Transverse colon (tissue), 4 donors: ENCODE measurements around the gene NRG2. TPM values are rescaled to one million over a fixed set of nuclear protein-coding genes. Genes with fewer than 3 reads are reported as not detected.

Experiments used
- DNase-seq: peaks from one replicate; pipeline ENCODE4 v3.0.0-alpha.2; 2019
- H3K27ac ChIP-seq, 4 donors: fragments of 200-600 bp; sonication (generic); 2 replicates each; pipeline ENCODE4 v1.5.1; 2016 to 2018; ENCODE audit warnings: inconsistent platforms in 4 of 4
- H3K27me3 ChIP-seq: fragments of 200-600 bp; sonication (generic); 2 replicates; pipeline ENCODE4 v1.5.1; 2017; ENCODE audit warnings: inconsistent platforms
- H3K36me3 ChIP-seq, 4 donors: fragments of 200-600 bp; sonication (generic); 2 replicates each; pipeline ENCODE4 v1.5.1; 2017 to 2019; ENCODE audit warnings: inconsistent platforms in 4 of 4
- H3K4me1 ChIP-seq, 4 donors: fragments of 200-600 bp; sonication (generic); 2 replicates each; pipeline ENCODE4 v1.5.1; 2017 to 2020; ENCODE audit warnings: inconsistent platforms in 4 of 4
- H3K4me3 ChIP-seq, 4 donors: fragments of 200-600 bp; sonication (generic); 1 replicate in 1 of 4; 2 replicates in 3 of 4; pipeline versions ENCODE4 v1.5.1 to v1.6.1; 2017 to 2019; ENCODE audit warnings: inconsistent platforms in 4 of 4
- H3K9me3 ChIP-seq, 2 donors: fragments of 200-600 bp; sonication (generic); 2 replicates each; pipeline ENCODE4 v1.5.1; 2017 to 2019; ENCODE audit warnings: inconsistent platforms in 2 of 2
- EP300 ChIP-seq: sonication (generic); formaldehyde crosslinking; IDR thresholded peaks from one replicate; pipeline ENCODE4 v1.6.1; 2017; ENCODE audit warnings: antibody characterized with exemption, low read depth
- POLR2A ChIP-seq: fragments of 450-650 bp; IDR thresholded peaks from one replicate; pipeline ENCODE4 v1.6.1; 2016; ENCODE audit warnings: antibody characterized with exemption, mild to moderate bottlenecking, moderate library complexity
- POLR2AphosphoS5 ChIP-seq, 3 donors: sonication (generic); formaldehyde crosslinking; IDR thresholded peaks; one replicate each; pipeline ENCODE4 v1.6.1; 2016; ENCODE audit warnings: antibody characterized with exemption in 3 of 3
- WGBS, 2 donors: methylation state at CpG; one replicate each; pipeline ENCODE4 v1.1.5; 2018; ENCODE audit warnings: low coverage in 1 of 2; 5-methylcytosine and 5-hydroxymethylcytosine counted together
- in situ Hi-C, 4 donors: fragments of 200-750 bp; cut with MboI; loops; one replicate each; pipeline versions ENCODE4 v1.15.0 to v1.15.1; 2017; ENCODE audit warnings: low sequenced_read_pairs in 3 of 4, low pct_ligation_motif_present in 1 of 4, low pct_unique_long_range_greater_than_20kb in 1 of 4
- intact Hi-C: fragments of 100-400 bp; cut with DNase I; formaldehyde crosslinking; loops from one replicate; pipeline ENCODE4 v1.15.1; 2023; ENCODE audit warnings: low total_unique reads
- total RNA-seq, 4 donors: library from RNA; depleted of rRNA; stranded (reverse); fragments of >200 nt; gene quantifications; one replicate each; pipeline ENCODE4 v1.1.0, GENCODE V29; 2016
- TF ChIP-seq, protein P1 (sequence below), 5 experiments: fragments of 200-600 bp in 3 of 5; fragments of 450-650 bp in 2 of 5; sonication (generic) in 3 of 5; IDR thresholded peaks; 1 replicate in 2 of 5; 2 replicates in 3 of 5; pipeline ENCODE4 v1.5.1; 2016 to 2017; ENCODE audit warnings: antibody characterized with exemption in 5 of 5, inconsistent platforms in 3 of 5, mild to moderate bottlenecking in 2 of 5, moderate library complexity in 1 of 5

The NRG2 gene
- total RNA-seq, 4 donors from 2014 or later: 0.68 to 12.3 (median 0.95) TPM; not detected in 1

DNA sequence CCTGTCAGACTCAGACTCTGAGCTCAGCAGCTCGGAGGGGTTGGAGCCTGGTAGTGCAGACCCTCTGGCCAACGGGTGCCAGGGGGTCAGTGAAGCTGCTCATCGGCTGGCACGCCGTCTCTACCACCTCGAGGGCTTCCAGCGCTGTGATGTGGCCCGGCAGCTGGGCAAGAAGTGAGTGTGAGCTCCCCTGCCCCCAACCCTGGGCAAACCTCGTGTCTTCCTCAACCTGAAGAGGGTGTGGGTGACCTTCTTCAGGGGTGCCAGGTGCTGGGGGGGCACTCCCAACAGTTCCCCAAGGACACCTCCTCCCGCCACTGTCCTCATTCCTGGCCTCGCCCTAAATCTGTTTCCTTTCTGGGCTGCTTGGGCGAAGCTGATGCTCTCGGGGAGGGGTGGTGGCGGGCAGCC is 228.9 kb downstream of the NRG2 start:
- Histone ChIP-seq H3K9me3 (no peaks in the 10 kb centered on the region), H3K27ac (no peak overlapping the region), H3K27me3 (peaks cover under 1% of the 10 kb centered on the region), H3K4me3 (no peak overlapping the region), H3K36me3 (no peaks in the 10 kb centered on the region), H3K4me1 (no peaks in the 10 kb centered on the region)
- WGBS, 2 donors: 76% methylated on average over 14 of the region's 14 CpGs; no CpG with 5 or more reads in 1 of the 2 donors
- no peak for DNase-seq
- no peak for TF ChIP-seq POLR2AphosphoS5 (IDR thresholded peaks at IDR 0.05)
- no peak for TF ChIP-seq POLR2A
- no peak for TF ChIP-seq EP300
- TF ChIP-seq, protein P1, sequence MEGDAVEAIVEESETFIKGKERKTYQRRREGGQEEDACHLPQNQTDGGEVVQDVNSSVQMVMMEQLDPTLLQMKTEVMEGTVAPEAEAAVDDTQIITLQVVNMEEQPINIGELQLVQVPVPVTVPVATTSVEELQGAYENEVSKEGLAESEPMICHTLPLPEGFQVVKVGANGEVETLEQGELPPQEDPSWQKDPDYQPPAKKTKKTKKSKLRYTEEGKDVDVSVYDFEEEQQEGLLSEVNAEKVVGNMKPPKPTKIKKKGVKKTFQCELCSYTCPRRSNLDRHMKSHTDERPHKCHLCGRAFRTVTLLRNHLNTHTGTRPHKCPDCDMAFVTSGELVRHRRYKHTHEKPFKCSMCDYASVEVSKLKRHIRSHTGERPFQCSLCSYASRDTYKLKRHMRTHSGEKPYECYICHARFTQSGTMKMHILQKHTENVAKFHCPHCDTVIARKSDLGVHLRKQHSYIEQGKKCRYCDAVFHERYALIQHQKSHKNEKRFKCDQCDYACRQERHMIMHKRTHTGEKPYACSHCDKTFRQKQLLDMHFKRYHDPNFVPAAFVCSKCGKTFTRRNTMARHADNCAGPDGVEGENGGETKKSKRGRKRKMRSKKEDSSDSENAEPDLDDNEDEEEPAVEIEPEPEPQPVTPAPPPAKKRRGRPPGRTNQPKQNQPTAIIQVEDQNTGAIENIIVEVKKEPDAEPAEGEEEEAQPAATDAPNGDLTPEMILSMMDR (IDR thresholded peaks at IDR 0.05): no peak
- in situ Hi-C loops: no loop called here
- intact Hi-C loops: no loop called here

DNA sequence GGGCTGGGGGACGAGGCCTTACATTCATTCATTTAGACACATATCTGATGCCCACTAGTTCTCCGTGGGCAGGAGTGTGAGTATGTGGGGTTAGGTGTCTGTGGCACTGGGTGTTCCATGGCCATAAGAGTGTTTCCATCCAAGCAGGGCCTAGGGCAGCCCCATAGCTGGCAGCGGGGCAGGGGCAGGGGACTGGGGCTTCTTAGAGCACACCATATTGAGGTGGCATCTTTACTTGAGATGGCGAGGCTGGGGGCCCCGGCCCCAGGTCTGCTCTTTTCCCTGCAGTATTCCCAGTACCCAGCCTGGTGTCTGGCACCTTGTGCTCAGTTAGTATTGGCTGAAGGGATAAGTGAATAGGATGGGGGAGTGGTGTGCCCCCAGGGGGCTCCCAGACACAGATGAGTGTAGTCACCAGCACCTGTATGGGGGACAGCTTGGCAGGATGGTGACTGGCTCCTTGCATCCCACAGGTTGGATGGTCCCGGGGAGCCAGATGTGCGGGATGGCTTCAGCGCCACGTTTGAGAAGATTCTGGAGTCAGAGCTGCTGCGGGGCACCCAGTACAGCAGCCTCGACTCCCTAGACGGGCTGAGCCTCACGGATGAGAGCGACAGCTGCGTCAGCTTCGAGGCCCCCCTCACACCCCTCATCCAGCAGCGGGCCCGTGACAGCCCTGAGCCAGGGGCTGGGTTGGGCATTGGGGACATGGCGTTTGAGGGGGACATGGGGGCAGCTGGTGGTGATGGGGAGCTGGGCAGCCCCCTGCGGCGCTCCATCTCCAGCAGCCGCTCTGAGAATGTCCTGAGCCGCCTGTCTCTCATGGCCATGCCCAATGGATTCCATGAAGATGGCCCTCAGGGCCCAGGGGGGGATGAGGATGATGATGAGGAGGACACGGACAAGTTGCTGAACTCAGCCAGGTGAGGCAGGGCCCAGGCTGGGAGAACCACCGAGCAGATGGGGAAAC is 230.0 kb downstream of the NRG2 start:
- H3K36me3 ChIP-seq: no peaks in the 10 kb centered on the region
- TF ChIP-seq, protein P1 (IDR thresholded peaks at IDR 0.05): no peak
- TF ChIP-seq POLR2AphosphoS5 (IDR thresholded peaks at IDR 0.05) (no peak), EP300 (no peak), POLR2A (no peak)
- DNase-seq: no peak
- H3K27ac ChIP-seq: no peak overlapping the region
- in situ Hi-C loops: no loop called here
- H3K4me3 ChIP-seq: no peak overlapping the region
- H3K27me3 ChIP-seq: peaks cover 9% of the 10 kb centered on the region
- H3K4me1 ChIP-seq: no peaks in the 10 kb centered on the region
- WGBS, 2 donors: 60 to 90% methylated on average over 2 to 25 of the region's 25 CpGs
- intact Hi-C loops: loop anchor here (2.0 kb wide), 1 partner anchor 30 kb away; no protein-coding TSS in a partner anchor
- H3K9me3 ChIP-seq: no peaks in the 10 kb centered on the region

DNA sequence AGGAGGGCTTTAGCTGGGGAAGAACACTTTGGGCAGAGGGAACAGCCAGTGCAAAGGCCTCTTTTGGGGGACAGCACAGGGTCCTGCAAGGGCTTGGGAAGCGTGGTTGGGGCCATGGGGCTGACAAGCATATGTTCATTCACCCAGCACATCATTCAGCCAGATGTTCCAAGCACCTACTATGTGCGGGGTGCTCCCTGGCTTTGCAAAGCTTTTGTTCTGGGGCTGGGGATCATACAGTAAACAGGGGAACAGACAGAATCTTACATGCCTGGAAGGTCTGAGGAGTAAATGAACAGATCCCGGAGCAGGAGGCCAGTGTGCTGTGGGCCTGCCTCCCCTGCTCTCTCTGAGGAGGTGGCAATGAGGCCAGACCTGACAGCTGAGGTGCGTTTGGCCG is 230.8 kb downstream of the NRG2 start:
- Histone ChIP-seq H3K27ac (no peak overlapping the region), H3K9me3 (no peaks in the 10 kb centered on the region), H3K4me3 (no peak overlapping the region), H3K4me1 (no peaks in the 10 kb centered on the region), H3K36me3 (no peaks in the 10 kb centered on the region), H3K27me3 (peaks cover 9% of the 10 kb centered on the region)
- intact Hi-C loops (loop anchor here (2.0 kb wide), 1 partner anchor 30 kb away; no protein-coding TSS in a partner anchor), in situ Hi-C loops (no loop called here)
- WGBS, 2 donors: 80% methylated on average over 5 of the region's 5 CpGs; no CpG with 5 or more reads in 1 of the 2 donors
- DNase-seq: no peak
- no peak for TF ChIP-seq POLR2A
- no peak for TF ChIP-seq POLR2AphosphoS5 (IDR thresholded peaks at IDR 0.05)
- TF ChIP-seq, protein P1 (IDR thresholded peaks at IDR 0.05): no peak
- no peak for TF ChIP-seq EP300

DNA sequence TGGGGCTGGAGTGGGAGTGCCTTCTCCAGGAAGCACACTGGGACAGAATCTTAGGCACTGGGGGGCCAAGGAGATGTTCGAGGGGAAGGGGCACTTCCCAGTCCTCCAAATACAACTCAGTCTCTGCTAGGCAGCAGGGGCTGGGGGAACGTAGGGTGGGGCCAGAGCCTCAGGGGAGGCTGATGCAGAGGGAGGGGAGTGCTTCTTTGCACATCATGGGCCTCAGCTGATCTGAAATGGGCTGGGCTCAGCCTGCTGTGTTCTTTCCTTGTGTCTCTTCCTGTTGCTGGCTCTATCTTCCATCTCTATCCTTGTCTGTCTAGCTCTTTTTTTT is 231.9 kb downstream of the NRG2 start:
- intact Hi-C loops: no loop called here
- Histone ChIP-seq H3K4me3 (no peak overlapping the region), H3K27ac (no peak overlapping the region), H3K4me1 (no peaks in the 10 kb centered on the region), H3K9me3 (no peaks in the 10 kb centered on the region), H3K27me3 (peaks cover 9% of the 10 kb centered on the region), H3K36me3 (no peaks in the 10 kb centered on the region)
- WGBS, 2 donors: 26% methylated on average over 2 of the region's 2 CpGs; no CpG with 5 or more reads in 1 of the 2 donors
- DNase-seq: no peak
- in situ Hi-C loops: no loop called here
- no peak for TF ChIP-seq POLR2AphosphoS5 (IDR thresholded peaks at IDR 0.05)
- no peak for TF ChIP-seq EP300
- no peak for TF ChIP-seq POLR2A
- TF ChIP-seq, protein P1 (IDR thresholded peaks at IDR 0.05): no peak
